HepG2 (cell line): ENCODE results near the gene NR3C2. TPM values are rescaled to one million over a fixed set of nuclear protein-coding genes. Genes with fewer than 3 reads are reported as not detected.

Source experiments
- EZH2 ChIP-seq: conservative IDR thresholded peaks from 2 replicates; pipeline ENCODE4 v1.6.1; 2012; ENCODE audit warnings: mild to moderate bottlenecking, low read depth, low read length, moderate library complexity
- FOXK2 ChIP-seq: fragments of 450-650 bp; IDR thresholded peaks from 2 replicates; pipeline ENCODE4 v1.6.1; 2016
- HNRNPUL1 ChIP-seq: fragments of 200-400 bp; formaldehyde crosslinking; IDR thresholded peaks from 2 replicates; pipeline ENCODE4 v1.6.1; 2017; ENCODE audit warnings: low read depth, mild to moderate bottlenecking, low read length, moderate library complexity
- MTERF4 ChIP-seq: sonication (generic); formaldehyde crosslinking; IDR thresholded peaks from 2 replicates; pipeline ENCODE4 v1.8.0; 2023; ENCODE audit warnings: mild to moderate bottlenecking, missing genetic modification reagents
- TFAP4 ChIP-seq: sonication (generic); IDR thresholded peaks from 2 replicates; pipeline ENCODE4 v1.6.1; 2016; ENCODE audit warnings: low read depth, borderline replicate concordance
- ZNF670 ChIP-seq: sonication (generic); formaldehyde crosslinking; IDR thresholded peaks from 2 replicates; pipeline ENCODE4 v1.8.0; 2022; ENCODE audit warnings: mild to moderate bottlenecking, missing genetic modification reagents, borderline replicate concordance
- ZNF687 ChIP-seq: sonication (generic); formaldehyde crosslinking; IDR thresholded peaks from 2 replicates; pipeline ENCODE4 v1.5.1; 2020; ENCODE audit warnings: mild to moderate bottlenecking, missing genetic modification reagents, moderate library complexity
- ZNF776 ChIP-seq: sonication (generic); formaldehyde crosslinking; IDR thresholded peaks from 2 replicates; pipeline ENCODE4 v1.4.0; 2020; ENCODE audit warnings: mild to moderate bottlenecking, missing genetic modification reagents
- ZNF891 ChIP-seq: sonication (generic); formaldehyde crosslinking; IDR thresholded peaks from 2 replicates; pipeline ENCODE4 v1.5.0; 2020; ENCODE audit warnings: mild to moderate bottlenecking, missing genetic modification reagents
- polyA plus RNA-seq, 8 experiments: library from polyadenylated mRNA; depleted of rRNA in 3 of 8; stranded (reverse) in 7 of 8; unstranded in 1 of 8; fragments of >200 nt; fragmentation: Illumina TruSeq in 4 of 8; extraction: Trizol in 4 of 8; gene quantifications; 2 replicates each; pipeline versions ENCODE4 v1.2.1 to v1.2.3, GENCODE V29; 2011 to 2016; ENCODE audit warnings: low read depth in 4 of 8, missing spikeins in 1 of 8, mixed read lengths in 1 of 8; ENCODE audit not compliant: insufficient read depth in 1 of 8
- total RNA-seq, 5 experiments: library from RNA; depleted of rRNA; stranded (reverse); fragments of >200 nt; fragmentation: Illumina TruSeq; extraction: Trizol; gene quantifications; 2 replicates each; pipeline ENCODE4 v1.2.3, GENCODE V29; 2016; ENCODE audit warnings: low read depth in 1 of 5

Gene NR3C2
- total and polyA plus RNA-seq, 2 of the 13 experiments (the other 11 are each of a cell fraction or from before 2014, with no cell fraction given), result 0.26 to 0.46 TPM

GRCh38 chr4:148443512-148444295, 1.5 kb upstream of the NR3C2 start (continued):
- peak; percentile 75; the same call in 1 of the 2 replicates for TF ChIP-seq EZH2
- no peak for TF ChIP-seq ZNF891 (CRISPR knock-in tag)
- TF ChIP-seq ZNF776 (CRISPR knock-in tag), result no peak
- TF ChIP-seq ZNF670 (CRISPR knock-in tag), result no peak
- TF ChIP-seq TFAP4, result no peak
- no peak for TF ChIP-seq FOXK2
- no peak for TF ChIP-seq MTERF4 (CRISPR knock-in tag)
- TF ChIP-seq HNRNPUL1, result no peak
- TF ChIP-seq ZNF687 (CRISPR knock-in tag), result peak; percentile 24; the same call in 1 of the 2 replicates
